Loucy (cell line): ENCODE measurements around the gene PNMA6E.

Source experiments
- EZH2phosphoT487 ChIP-seq: fragments of 200-600 bp; IDR thresholded peaks from 2 replicates; pipeline ENCODE4 v1.6.1; 2018; ENCODE audit warnings: antibody characterized with exemption, mild to moderate bottlenecking, moderate library complexity, borderline replicate concordance
- TF ChIP-seq, protein P1 (sequence below): fragments of 200-600 bp; sonication (generic); conservative IDR thresholded peaks from 2 replicates; pipeline ENCODE4 v1.5.1; 2014; ENCODE audit warnings: mild to moderate bottlenecking, antibody characterized with exemption, low read length

DNA sequence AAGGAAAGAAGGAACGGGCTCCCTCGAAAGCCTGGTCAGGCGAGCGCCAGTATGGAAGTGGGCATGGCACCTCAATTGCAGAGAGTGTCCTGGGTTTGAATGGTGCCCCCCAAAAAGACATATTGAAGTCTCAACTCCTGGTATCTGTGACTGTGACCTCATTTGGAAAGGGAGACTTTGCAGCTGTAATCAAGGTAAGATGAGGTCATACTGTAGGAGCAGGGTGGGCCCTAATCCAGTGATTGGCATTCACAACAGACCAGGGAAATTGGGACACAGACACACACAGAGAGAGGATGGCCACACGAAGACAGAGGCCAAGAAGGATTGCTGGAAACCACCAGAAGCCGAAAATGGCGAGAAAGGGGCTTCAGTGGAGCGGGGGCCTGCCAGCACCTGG lies 16.5 kb upstream of the PNMA6E start:
- TF ChIP-seq, protein P1, sequence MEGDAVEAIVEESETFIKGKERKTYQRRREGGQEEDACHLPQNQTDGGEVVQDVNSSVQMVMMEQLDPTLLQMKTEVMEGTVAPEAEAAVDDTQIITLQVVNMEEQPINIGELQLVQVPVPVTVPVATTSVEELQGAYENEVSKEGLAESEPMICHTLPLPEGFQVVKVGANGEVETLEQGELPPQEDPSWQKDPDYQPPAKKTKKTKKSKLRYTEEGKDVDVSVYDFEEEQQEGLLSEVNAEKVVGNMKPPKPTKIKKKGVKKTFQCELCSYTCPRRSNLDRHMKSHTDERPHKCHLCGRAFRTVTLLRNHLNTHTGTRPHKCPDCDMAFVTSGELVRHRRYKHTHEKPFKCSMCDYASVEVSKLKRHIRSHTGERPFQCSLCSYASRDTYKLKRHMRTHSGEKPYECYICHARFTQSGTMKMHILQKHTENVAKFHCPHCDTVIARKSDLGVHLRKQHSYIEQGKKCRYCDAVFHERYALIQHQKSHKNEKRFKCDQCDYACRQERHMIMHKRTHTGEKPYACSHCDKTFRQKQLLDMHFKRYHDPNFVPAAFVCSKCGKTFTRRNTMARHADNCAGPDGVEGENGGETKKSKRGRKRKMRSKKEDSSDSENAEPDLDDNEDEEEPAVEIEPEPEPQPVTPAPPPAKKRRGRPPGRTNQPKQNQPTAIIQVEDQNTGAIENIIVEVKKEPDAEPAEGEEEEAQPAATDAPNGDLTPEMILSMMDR, result no peak
- TF ChIP-seq EZH2phosphoT487, result no peak
